ENCODE results near the gene JUNB.
"Not testable (repeated sequence)": the region's sequence is repeated elsewhere in the genome, so short reads cannot be mapped to it uniquely, and the experiment has no call there.

Gene JUNB

GRCh38 chr19:12800923-12801465, 9.7 kb downstream of the JUNB start:
- ATAC-seq (peak; percentile 16), DNase-seq (no peak)
- peak overlapping the region; percentile 85 for H3K4me3 Mint-ChIP-seq
- H3K27me3 Mint-ChIP-seq: no peaks in the 10 kb centered on the region
- peaks cover 6% of the 10 kb centered on the region for H3K36me3 Mint-ChIP-seq (ENCODE audit: low read depth)
- no peaks in the 10 kb centered on the region for H3K9me3 Mint-ChIP-seq
- H3K27ac Mint-ChIP-seq: peak overlapping the region; percentile 75
- H3K4me1 Mint-ChIP-seq: peaks cover 22% of the 10 kb centered on the region

DNA sequence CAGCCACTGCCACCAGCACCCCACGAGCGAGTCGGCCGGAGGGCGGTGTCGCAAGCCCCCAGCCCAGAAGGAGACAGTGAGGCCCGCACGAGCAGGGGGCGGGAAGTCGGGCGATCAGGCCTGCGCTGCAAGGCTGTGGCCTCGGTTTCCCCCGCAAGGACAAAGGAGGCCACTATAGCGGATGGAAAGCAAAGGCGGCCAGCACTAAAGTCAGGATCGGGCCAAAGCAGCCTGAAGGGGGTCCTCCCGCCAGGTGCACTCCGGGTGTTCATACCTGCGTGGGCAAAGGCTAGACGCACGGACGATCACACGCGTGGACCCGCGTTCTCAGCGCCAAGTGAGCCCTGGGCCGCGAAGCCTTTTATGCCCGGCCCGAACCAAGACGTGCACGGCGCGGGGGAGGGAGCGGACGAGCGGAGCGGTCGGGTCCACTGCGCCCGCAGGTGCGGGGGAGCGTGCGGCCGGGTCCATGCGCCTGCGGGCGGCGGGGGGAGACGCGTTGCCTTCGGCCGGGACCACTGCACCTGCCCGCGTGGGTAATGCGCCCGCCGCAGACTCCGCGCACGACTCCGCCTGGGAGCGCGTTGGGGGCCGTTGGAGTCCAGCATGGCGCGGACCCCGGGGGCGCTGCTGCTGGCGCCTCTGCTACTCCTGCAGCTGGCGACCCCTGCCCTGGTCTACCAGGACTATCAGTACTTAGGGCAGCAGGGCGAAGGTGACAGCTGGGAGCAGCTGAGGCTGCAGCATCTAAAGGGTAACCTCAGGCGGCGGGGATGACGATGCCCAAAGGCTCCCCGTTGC, 10.4 kb downstream of the JUNB start, which contains the start of the genes PRDX2 and THSD8:
PRDX2 (minus strand) TSS at position 335 of the 801 bp plus-strand sequence. CDS start 539 bp downstream, outside the sequence.
THSD8 (plus strand) TSS at position 604 of the 801 bp plus-strand sequence; CDS start at position 607, 3 bp downstream.
- ATAC-seq (peak; percentile 57), DNase-seq (peak; percentile 86)
- Mint-ChIP-seq H3K36me3 (ENCODE audit: low read depth) (peaks cover 6% of the 10 kb centered on the region), H3K27me3 (no peaks in the 10 kb centered on the region), H3K27ac (peak within 1 kb of the TSS; percentile 75), H3K4me3 (peak within 1 kb of the TSS; percentile 85), H3K4me1 (peaks cover 22% of the 10 kb centered on the region), H3K9me3 (no peaks in the 10 kb centered on the region)

- Mint-ChIP-seq H3K4me3 (peak overlapping the region; percentile 85), H3K36me3 (ENCODE audit: low read depth) (peaks cover 6% of the 10 kb centered on the region), H3K4me1 (peaks cover 28% of the 10 kb centered on the region), H3K27ac (peak overlapping the region; percentile 72), H3K27me3 (no peaks in the 10 kb centered on the region), H3K9me3 (no peaks in the 10 kb centered on the region)
- no peak for ATAC-seq
- no peak for DNase-seq
Measured at GRCh38 chr19:12802267-12803106, 11.2 kb downstream of the JUNB start.

DNA sequence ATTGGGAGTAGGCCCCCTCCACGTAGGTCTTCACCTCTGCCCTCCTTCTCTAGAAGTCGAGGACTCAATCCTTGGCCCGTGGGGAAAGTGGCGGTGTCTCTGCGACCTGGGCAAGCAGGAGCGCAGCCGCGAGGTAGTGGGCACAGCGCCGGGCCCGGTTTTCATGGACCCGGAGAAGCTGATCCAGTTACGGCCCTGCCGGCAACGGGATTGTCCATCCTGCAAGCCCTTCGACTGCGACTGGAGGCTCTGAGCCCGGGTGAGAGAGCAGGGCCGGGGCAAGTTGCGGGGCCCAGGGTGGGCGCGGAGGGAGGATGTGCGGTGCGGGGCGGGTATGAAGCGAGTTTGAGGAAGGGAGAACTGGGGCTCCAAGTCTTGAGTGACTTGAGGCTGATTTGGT, 12.8 kb downstream of the JUNB start:
- Mint-ChIP-seq H3K9me3 (no peaks in the 10 kb centered on the region), H3K27me3 (no peaks in the 10 kb centered on the region), H3K4me3 (no peak overlapping the region), H3K4me1 (peaks cover 31% of the 10 kb centered on the region), H3K27ac (no peak overlapping the region), H3K36me3 (ENCODE audit: low read depth) (peaks cover 12% of the 10 kb centered on the region)
- ATAC-seq (no peak), DNase-seq (no peak)

DNA sequence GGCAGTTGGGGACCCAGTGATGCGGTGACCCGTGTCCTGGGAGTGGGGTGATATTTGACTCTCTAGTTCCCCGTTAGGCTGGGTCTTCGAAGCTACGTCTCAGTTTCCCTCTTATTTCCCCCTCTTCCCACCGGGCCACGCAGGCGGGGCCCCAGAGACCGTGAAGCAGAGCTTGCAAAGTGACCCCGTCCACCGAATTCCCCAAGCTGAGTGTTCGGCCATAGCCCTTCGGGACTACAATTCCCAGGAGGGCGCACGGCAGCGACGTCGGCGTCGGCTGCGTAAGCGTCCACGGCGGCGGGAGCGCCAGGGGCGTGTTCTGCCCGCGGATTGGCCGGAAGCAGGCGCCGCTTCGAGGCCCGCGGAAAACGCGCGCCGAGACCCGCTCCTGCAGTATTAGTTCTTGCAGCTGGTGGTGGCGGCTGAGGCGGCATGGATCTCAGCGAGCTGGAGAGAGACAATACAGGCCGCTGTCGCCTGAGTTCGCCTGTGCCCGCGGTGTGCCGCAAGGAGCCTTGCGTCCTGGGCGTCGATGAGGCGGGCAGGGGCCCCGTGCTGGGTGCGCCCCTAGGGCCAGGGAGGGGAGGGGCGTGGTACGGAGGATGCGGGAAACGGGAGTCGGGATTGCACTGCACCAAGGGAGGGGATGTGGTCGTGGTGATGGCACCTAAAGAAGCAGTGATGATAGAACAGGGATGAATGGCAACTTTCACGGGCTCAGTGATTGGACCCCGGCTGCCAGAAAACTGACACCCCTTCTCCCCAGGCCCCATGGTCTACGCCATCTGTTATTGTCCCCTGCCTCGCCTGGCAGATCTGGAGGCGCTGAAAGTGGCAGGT, 15.2 kb downstream of the JUNB start, which contains the start of gene RNASEH2A:
RNASEH2A (plus strand) TSS at position 343 of the 840 bp plus-strand sequence; CDS start at position 433, 90 bp downstream.
- H3K36me3 Mint-ChIP-seq (ENCODE audit: low read depth): peaks cover 9% of the 10 kb centered on the region
- peaks cover 24% of the 10 kb centered on the region for H3K4me1 Mint-ChIP-seq
- H3K27ac Mint-ChIP-seq: peak within 1 kb of the TSS; percentile 94
- no peaks in the 10 kb centered on the region for H3K27me3 Mint-ChIP-seq
- ATAC-seq: peak; percentile 94
- H3K4me3 Mint-ChIP-seq: peak within 1 kb of the TSS; percentile 96
- no peaks in the 10 kb centered on the region for H3K9me3 Mint-ChIP-seq
- peak; percentile 90 for DNase-seq

DNA sequence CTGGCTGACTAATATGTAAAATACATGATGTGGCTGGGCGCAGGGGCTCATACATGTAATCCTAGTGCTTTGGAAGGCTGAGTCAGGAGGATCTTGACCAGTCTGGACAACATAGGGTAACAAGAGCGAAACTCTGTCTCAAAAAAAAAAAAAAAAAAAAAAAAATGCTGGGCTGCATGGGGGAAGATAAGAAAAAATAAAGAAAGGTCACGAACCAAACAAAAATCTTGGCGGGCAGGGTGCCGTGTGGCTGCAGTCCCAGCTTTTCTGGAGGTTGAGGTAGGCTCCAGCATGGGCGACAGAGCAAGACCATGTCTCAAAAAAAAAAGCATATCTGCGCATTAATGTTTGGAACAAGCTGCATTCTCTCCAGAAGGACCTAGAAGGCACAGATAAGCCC, 23.8 kb downstream of the JUNB start:
- Mint-ChIP-seq H3K9me3 (no peaks in the 10 kb centered on the region), H3K4me1 (no peaks in the 10 kb centered on the region), H3K27me3 (no peaks in the 10 kb centered on the region), H3K4me3 (no peak overlapping the region), H3K27ac (no peak overlapping the region), H3K36me3 (ENCODE audit: low read depth) (peaks cover 6% of the 10 kb centered on the region)
- ATAC-seq (no peak), DNase-seq (no peak)

GRCh38 chr19:12817188-12817587, 25.9 kb downstream of the JUNB start:
- not testable (repeated sequence) for ATAC-seq; H3K27me3 Mint-ChIP-seq; H3K4me1 Mint-ChIP-seq; H3K36me3 Mint-ChIP-seq (ENCODE audit: low read depth); H3K9me3 Mint-ChIP-seq; DNase-seq; H3K27ac Mint-ChIP-seq; H3K4me3 Mint-ChIP-seq

GRCh38 chr19:12817810-12818209, 26.5 kb downstream of the JUNB start:
- DNase-seq; H3K4me3 Mint-ChIP-seq; H3K36me3 Mint-ChIP-seq (ENCODE audit: low read depth); ATAC-seq; H3K9me3 Mint-ChIP-seq; H3K4me1 Mint-ChIP-seq; H3K27ac Mint-ChIP-seq; H3K27me3 Mint-ChIP-seq: not testable (repeated sequence)

DNA sequence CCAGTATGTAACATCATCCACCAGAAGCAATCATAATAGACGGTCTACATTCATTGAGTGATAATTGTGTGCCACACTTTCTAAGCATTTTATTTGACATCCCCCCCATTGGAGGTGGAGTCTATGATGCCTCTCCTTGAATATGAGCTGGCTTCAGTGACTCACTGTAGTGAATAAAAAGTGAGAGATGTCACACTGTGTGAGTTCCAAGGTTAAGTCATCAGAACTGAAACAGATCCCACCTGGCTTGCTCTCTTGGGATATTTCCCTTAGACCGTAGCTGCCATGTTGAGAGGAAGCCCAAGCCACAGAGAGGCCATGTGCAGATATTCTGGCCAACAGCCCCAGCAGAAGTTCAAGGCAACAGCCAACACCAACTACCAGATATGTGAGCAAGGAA, 30.5 kb downstream of the JUNB start:
- Mint-ChIP-seq H3K9me3 (peaks cover 4% of the 10 kb centered on the region), H3K4me1 (peaks cover 6% of the 10 kb centered on the region), H3K36me3 (ENCODE audit: low read depth) (no peaks in the 10 kb centered on the region), H3K27ac (no peak overlapping the region), H3K4me3 (no peak overlapping the region), H3K27me3 (peaks cover 17% of the 10 kb centered on the region)
- DNase-seq (no peak), ATAC-seq (no peak)

DNA sequence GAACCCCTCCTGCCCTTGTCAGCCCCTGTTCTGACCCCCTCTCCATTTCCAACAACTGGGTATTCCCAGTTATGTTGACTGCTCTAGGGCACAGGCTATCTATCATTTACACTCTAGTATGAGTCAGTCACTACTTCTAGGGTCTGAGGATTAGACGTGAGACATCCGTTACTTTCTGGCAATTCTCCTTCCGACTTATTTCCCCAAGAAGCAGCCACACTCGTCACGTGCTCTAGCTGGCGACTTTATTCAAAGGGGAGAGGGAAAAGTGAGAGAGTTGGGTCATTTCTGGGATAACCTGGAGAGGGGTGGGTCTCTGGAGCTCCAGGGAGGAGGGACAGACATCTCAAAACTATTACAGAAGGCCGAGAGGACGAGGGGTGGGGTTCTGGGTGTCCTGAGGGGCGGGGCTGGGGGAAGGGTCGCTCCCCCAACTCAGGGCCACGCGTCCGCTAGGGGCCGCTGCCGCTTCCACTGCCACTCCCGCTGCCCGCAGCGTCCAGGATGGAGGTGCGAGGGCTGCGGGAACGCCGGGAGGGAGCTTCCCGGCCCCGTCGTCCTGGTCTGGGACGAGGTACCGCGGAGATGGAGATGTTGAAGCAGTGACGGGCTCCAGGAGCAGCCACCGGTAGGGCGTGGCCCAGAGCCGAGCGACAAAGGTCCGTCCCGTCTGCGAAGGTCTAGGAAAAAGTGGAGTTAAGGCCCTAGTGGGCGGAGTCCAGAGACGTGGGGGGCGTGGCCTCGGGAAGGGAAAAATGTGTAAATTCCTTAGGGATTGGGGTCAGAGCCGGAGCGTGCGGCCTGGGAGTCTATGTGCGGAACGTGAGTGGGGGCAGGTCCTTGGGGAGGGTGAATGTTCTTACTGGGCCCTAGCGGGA, 34.2 kb downstream of the JUNB start:
- DNase-seq: peak; percentile 56
- Mint-ChIP-seq H3K27ac (no peak overlapping the region), H3K4me1 (peaks cover 6% of the 10 kb centered on the region), H3K4me3 (no peak overlapping the region), H3K36me3 (ENCODE audit: low read depth) (no peaks in the 10 kb centered on the region), H3K9me3 (peaks cover 4% of the 10 kb centered on the region), H3K27me3 (peaks cover 47% of the 10 kb centered on the region)
- ATAC-seq: peak; percentile 33

DNA sequence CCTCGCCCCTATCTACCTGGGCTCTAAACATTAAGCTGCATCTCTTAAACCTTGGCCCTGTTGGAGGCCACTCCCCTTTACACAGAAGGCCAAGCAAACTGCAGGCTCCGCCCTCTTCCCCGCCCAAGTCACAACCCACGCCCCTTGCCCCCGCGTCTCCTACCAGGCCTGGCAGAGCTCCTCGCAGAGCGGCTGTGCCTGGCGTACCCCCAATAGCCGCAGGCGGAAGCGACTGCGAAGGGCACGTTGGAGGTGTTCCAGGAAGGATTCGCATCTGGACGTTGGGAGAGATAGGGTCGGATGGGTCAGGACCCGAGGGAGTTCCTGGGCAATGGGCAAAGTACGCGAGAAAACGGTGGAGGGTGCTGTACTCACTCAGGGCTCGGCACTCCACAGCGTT, 37.2 kb downstream of the JUNB start:
- ATAC-seq (no peak), DNase-seq (peak; percentile 58)
- Mint-ChIP-seq H3K27me3 (peaks cover 73% of the 10 kb centered on the region), H3K4me3 (no peak overlapping the region), H3K36me3 (ENCODE audit: low read depth) (no peaks in the 10 kb centered on the region), H3K27ac (no peak overlapping the region), H3K9me3 (no peaks in the 10 kb centered on the region), H3K4me1 (peaks cover 16% of the 10 kb centered on the region)

- H3K4me3 Mint-ChIP-seq: no peak overlapping the region
- H3K27ac Mint-ChIP-seq: no peak overlapping the region
- no peak for DNase-seq
- ATAC-seq: no peak
- H3K9me3 Mint-ChIP-seq: no peaks in the 10 kb centered on the region
- no peaks in the 10 kb centered on the region for H3K36me3 Mint-ChIP-seq (ENCODE audit: low read depth)
- H3K27me3 Mint-ChIP-seq: peaks cover 80% of the 10 kb centered on the region
- peaks cover 20% of the 10 kb centered on the region for H3K4me1 Mint-ChIP-seq
Measured at GRCh38 chr19:12833418-12833737, 42.1 kb downstream of the JUNB start.

Data from activated naive CD8-positive, alpha-beta T cell treated with anti-CD3 and anti-CD28 coated beads, Interleukin-2, amount 50 U/mL, for 24 hours (primary cell).